T-helper 1 cell treated with Interleukin-12 subunit alpha and Interleukin-12 subunit beta and Interleukin-4 antibody, amounts not matched to agents 30 μg/mL and 1 μg/mL, for 36 hours (primary cell): Measurements from ENCODE around the gene FCER2.

Experiments used
- H3K27ac Mint-ChIP-seq: one replicate; pipeline ENCODE4 v1.8.0; 2021; ENCODE audit warnings: mild to moderate bottlenecking, mixed read lengths
- H3K27me3 Mint-ChIP-seq: one replicate; pipeline ENCODE4 v1.8.0; 2021; ENCODE audit warnings: low read depth, mixed read lengths
- H3K36me3 Mint-ChIP-seq: one replicate; pipeline ENCODE4 v1.8.0; 2021; ENCODE audit warnings: low read depth, mixed read lengths
- H3K4me1 Mint-ChIP-seq: one replicate; pipeline ENCODE4 v1.8.0; 2021; ENCODE audit warnings: low read depth, mixed read lengths
- H3K4me3 Mint-ChIP-seq: one replicate; pipeline ENCODE4 v1.8.0; 2021; ENCODE audit warnings: mild to moderate bottlenecking, moderate library complexity, mixed read lengths
- H3K9me3 Mint-ChIP-seq: one replicate; pipeline ENCODE4 v1.8.0; 2021; ENCODE audit warnings: mixed read lengths

Gene FCER2

GRCh38 chr19:7699417-7700401, 2.2 kb downstream of the FCER2 start:
- no peak overlapping the region for H3K27ac Mint-ChIP-seq
- H3K36me3 Mint-ChIP-seq, result no peaks in the 10 kb centered on the region
- H3K9me3 Mint-ChIP-seq, result no peaks in the 10 kb centered on the region
- H3K4me3 Mint-ChIP-seq, result no peak overlapping the region
- peaks cover 7% of the 10 kb centered on the region for H3K27me3 Mint-ChIP-seq
- peaks cover 3% of the 10 kb centered on the region for H3K4me1 Mint-ChIP-seq

GRCh38 chr19:7699003-7699402, 2.9 kb downstream of the FCER2 start:
- H3K27me3 Mint-ChIP-seq, result peaks cover 7% of the 10 kb centered on the region
- no peak overlapping the region for H3K27ac Mint-ChIP-seq
- H3K9me3 Mint-ChIP-seq, result no peaks in the 10 kb centered on the region
- H3K36me3 Mint-ChIP-seq, result no peaks in the 10 kb centered on the region
- peaks cover 3% of the 10 kb centered on the region for H3K4me1 Mint-ChIP-seq
- no peak overlapping the region for H3K4me3 Mint-ChIP-seq

GRCh38 chr19:7698583-7698982, 3.3 kb downstream of the FCER2 start:
- peaks cover 7% of the 10 kb centered on the region for H3K27me3 Mint-ChIP-seq
- H3K4me3 Mint-ChIP-seq, result no peak overlapping the region
- H3K36me3 Mint-ChIP-seq, result no peaks in the 10 kb centered on the region
- H3K27ac Mint-ChIP-seq, result no peak overlapping the region
- peaks cover 3% of the 10 kb centered on the region for H3K4me1 Mint-ChIP-seq
- no peaks in the 10 kb centered on the region for H3K9me3 Mint-ChIP-seq

DNA sequence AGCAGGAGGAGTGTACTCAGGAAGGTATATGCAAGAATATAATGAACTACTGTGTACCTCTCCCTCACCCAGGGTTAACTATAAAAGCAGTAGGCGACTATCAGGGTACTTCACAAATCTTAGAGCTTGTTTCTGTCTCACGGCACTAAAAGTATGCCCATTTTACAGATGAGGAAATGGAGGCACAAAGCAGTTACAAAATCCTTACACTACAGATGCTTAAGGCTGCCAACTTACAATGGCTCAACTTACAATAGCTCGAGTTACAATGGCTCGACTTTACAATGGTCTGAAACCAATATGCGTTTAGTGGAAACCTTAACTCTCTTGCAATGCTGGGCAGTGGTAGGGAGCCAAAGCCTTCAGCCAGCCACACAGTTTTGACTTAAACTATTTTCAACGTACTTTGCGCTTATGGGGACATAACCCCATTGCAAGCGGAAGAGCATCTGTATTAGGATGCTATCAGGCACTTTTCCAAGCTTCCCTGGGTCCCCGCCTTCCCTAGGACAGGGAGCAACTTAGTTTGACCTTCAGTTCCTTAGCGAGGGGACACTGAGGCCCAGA, 4.1 kb downstream of the FCER2 start:
- Mint-ChIP-seq H3K9me3 (no peaks in the 10 kb centered on the region), H3K27ac (no peak overlapping the region), H3K4me3 (no peak overlapping the region), H3K4me1 (peaks cover 3% of the 10 kb centered on the region), H3K36me3 (no peaks in the 10 kb centered on the region), H3K27me3 (peaks cover 7% of the 10 kb centered on the region)

- H3K9me3 Mint-ChIP-seq, result no peaks in the 10 kb centered on the region
- peaks cover 7% of the 10 kb centered on the region for H3K27me3 Mint-ChIP-seq
- no peaks in the 10 kb centered on the region for H3K36me3 Mint-ChIP-seq
- H3K4me1 Mint-ChIP-seq, result no peaks in the 10 kb centered on the region
- no peak overlapping the region for H3K27ac Mint-ChIP-seq
- H3K4me3 Mint-ChIP-seq, result no peak overlapping the region
Measured at GRCh38 chr19:7694499-7694898, 7.4 kb downstream of the FCER2 start.

- Mint-ChIP-seq H3K4me1 (no peaks in the 10 kb centered on the region), H3K9me3 (no peaks in the 10 kb centered on the region), H3K36me3 (no peaks in the 10 kb centered on the region), H3K4me3 (no peak overlapping the region), H3K27me3 (peaks cover 3% of the 10 kb centered on the region), H3K27ac (no peak overlapping the region)
Measured at GRCh38 chr19:7692417-7693088, 9.4 kb downstream of the FCER2 start.

DNA sequence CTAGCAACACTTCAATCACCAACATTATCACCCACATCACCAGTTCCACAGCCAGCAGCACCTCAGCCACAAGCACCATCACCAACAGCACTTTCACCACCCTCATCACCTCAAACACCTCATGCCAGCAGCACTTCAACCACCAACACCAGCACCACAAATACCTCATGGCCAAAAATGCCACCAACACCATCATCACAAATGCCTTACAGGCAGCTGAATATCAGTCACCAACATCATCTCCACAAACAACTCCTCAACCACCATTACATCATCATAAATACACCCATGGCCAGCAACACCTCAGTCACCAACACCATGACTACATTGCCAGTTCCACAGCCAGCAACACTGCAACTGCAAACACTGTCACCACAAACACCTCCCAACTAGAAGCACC, 10.4 kb downstream of the FCER2 start:
- H3K36me3 Mint-ChIP-seq, result peaks cover 2% of the 10 kb centered on the region
- no peaks in the 10 kb centered on the region for H3K9me3 Mint-ChIP-seq
- peaks cover under 1% of the 10 kb centered on the region for H3K27me3 Mint-ChIP-seq
- no peaks in the 10 kb centered on the region for H3K4me1 Mint-ChIP-seq
- H3K27ac Mint-ChIP-seq, result no peak overlapping the region
- H3K4me3 Mint-ChIP-seq, result no peak overlapping the region

- Mint-ChIP-seq H3K4me1 (no peaks in the 10 kb centered on the region), H3K27ac (no peak overlapping the region), H3K9me3 (no peaks in the 10 kb centered on the region), H3K36me3 (peaks cover 2% of the 10 kb centered on the region), H3K27me3 (no peaks in the 10 kb centered on the region), H3K4me3 (no peak overlapping the region)
Measured at GRCh38 chr19:7690779-7691258, 11.1 kb downstream of the FCER2 start.

DNA sequence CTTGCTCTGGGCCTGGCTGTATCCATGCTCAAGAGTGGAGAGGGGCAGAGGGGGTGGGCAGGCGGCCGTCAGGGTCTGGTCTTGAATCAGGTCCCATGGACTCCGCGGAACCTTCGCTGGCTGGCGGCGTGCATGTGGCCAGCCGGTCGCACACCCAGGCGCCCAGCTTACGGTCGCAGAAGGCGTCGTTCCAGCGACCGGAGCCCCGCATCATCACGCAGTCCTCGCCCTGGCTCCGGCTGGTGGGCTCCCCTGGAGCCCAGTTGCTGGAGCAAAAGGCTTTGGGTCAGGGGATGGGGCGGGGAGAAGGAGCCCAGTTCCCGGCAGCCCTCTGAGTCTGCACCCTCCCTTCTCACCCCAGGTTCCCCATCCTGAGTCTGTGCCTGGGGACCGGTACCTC, 12.8 kb downstream of the FCER2 start:
- no peaks in the 10 kb centered on the region for H3K9me3 Mint-ChIP-seq
- H3K4me1 Mint-ChIP-seq, result no peaks in the 10 kb centered on the region
- peaks cover 5% of the 10 kb centered on the region for H3K36me3 Mint-ChIP-seq
- H3K27me3 Mint-ChIP-seq, result no peaks in the 10 kb centered on the region
- no peak overlapping the region for H3K4me3 Mint-ChIP-seq
- H3K27ac Mint-ChIP-seq, result no peak overlapping the region

- Mint-ChIP-seq H3K4me3 (no peak overlapping the region), H3K4me1 (no peaks in the 10 kb centered on the region), H3K36me3 (peaks cover 9% of the 10 kb centered on the region), H3K27me3 (no peaks in the 10 kb centered on the region), H3K9me3 (no peaks in the 10 kb centered on the region), H3K27ac (no peak overlapping the region)
Measured at GRCh38 chr19:7687177-7687576, 14.8 kb downstream of the FCER2 start.

- Mint-ChIP-seq H3K4me1 (peaks cover 7% of the 10 kb centered on the region), H3K9me3 (no peaks in the 10 kb centered on the region), H3K27ac (no peak overlapping the region), H3K36me3 (peaks cover 11% of the 10 kb centered on the region), H3K4me3 (no peak overlapping the region), H3K27me3 (no peaks in the 10 kb centered on the region)
Measured at GRCh38 chr19:7685546-7686445, 16.1 kb downstream of the FCER2 start.

DNA sequence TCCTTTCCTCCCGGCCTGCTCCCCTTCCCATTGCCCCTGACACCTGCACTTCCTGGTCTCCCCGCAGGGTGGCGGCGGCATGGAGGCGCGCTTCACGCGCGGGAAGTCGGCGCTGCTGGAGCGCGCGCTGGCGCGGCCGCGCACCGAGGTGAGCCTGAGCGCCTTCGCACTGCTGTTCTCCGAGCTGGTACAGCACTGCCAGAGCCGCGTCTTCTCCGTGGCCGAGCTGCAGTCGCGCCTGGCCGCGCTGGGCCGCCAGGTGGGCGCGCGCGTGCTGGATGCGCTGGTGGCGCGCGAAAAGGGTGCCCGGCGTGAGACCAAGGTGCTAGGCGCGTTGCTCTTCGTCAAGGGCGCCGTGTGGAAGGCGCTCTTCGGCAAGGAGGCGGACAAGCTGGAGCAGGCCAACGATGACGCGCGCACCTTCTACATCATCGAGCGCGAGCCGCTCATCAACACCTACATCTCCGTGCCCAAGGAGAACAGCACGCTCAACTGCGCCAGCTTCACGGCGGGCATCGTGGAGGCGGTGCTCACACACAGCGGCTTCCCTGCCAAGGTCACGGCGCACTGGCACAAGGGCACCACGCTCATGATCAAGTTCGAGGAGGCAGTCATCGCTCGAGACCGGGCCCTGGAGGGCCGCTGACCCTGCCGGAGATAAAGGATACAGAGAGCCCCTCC, 19.6 kb downstream of the FCER2 start:
- Mint-ChIP-seq H3K27ac (no peak overlapping the region), H3K27me3 (peaks cover 9% of the 10 kb centered on the region), H3K4me3 (peak overlapping the region; percentile 90), H3K4me1 (peaks cover 23% of the 10 kb centered on the region), H3K9me3 (no peaks in the 10 kb centered on the region), H3K36me3 (peaks cover 11% of the 10 kb centered on the region)

DNA sequence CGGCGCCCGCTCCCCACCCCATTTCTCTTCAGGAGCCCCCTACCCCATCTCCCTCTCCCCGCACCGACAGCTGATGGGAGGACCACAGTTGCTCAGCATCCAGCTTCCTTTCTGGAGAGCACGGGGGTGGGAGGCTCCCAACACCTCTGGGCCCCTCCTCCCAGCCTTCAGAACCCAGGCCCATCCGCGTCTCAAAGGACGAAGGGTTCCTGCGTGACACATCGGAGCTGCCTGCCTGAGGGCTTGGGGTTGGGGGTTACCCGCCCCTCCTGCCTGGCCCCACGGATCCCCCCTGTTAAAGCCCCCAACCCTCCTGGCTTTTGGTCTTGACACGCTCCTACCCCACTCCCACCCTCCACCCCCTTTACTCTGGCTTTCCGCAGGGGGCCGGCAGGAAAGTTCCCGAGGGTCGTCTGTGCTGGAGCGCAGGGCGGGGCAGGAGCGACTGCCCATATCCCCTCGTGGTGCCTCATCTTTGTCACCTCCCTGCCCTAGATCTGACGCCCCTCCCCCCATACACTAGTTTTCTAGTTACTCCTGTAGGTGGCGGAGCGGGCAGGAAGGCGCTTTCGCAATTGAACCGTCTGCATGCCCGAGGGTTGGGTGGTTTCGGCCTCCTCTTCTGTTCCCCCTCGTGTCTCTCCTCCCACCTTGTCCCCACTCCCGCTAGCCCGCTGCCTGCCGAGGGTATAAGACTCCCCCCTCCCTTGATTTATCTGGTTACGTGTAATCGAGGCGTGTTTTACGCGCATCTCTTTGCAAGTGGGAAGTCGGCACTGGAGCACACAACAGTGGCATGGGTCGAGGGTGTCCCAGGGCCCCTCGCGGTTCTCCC, 20.4 kb downstream of the FCER2 start:
- peak overlapping the region; percentile 90 for H3K4me3 Mint-ChIP-seq
- H3K27ac Mint-ChIP-seq, result peak overlapping the region; percentile 93
- H3K4me1 Mint-ChIP-seq, result peaks cover 30% of the 10 kb centered on the region
- H3K27me3 Mint-ChIP-seq, result peaks cover 15% of the 10 kb centered on the region
- H3K9me3 Mint-ChIP-seq, result no peaks in the 10 kb centered on the region
- H3K36me3 Mint-ChIP-seq, result peaks cover 10% of the 10 kb centered on the region
